G401.6 (cell line): Measurements from ENCODE around the gene ARRDC4.

Source experiments
- FAIRE-seq: peaks from 2 replicates; lab custom pipeline; 2012; peaks lifted over from hg19 to GRCh38; lab: Jason Lieb, UNC

Gene ARRDC4

DNA sequence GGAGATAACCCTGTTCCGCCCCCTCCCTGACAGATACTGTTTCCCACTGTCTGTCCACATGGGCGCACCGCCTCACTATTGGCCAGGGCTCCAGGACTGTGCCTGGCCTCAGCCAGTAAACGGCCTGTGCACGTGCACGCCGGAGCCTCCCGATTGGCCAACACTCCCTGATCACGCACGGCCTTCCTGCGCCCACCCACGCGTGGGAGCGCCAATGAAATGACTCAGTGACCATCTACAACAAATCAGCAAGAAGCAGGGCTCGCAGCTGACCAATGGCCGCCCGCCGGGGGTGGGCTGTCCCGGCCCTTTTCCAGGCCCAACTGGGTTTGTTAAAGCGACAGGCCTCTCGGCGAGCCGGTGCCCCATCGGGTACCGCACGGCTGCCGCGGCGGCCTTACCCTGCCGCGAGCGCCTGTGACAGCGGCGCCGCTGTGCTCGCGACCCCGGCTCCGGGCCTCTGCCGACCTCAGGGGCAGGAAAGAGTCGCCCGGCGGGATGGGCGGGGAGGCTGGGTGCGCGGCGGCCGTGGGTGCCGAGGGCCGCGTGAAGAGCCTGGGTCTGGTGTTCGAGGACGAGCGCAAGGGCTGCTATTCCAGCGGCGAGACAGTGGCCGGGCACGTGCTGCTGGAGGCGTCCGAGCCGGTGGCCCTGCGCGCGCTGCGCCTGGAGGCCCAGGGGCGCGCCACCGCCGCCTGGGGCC lies at the start of gene ARRDC4:
Gene ARRDC4 (plus strand): TSS at position 340 of the 703 bp plus-strand sequence. CDS start 159 bp downstream, at position 499.
- peak; percentile 94 for FAIRE-seq

GRCh38 chr15:97914711-97915110 lies 45.8 kb upstream of the ARRDC4 start:
- no peak for FAIRE-seq

GRCh38 chr15:97915261-97915660 lies 45.2 kb upstream of the ARRDC4 start:
- no peak for FAIRE-seq

DNA sequence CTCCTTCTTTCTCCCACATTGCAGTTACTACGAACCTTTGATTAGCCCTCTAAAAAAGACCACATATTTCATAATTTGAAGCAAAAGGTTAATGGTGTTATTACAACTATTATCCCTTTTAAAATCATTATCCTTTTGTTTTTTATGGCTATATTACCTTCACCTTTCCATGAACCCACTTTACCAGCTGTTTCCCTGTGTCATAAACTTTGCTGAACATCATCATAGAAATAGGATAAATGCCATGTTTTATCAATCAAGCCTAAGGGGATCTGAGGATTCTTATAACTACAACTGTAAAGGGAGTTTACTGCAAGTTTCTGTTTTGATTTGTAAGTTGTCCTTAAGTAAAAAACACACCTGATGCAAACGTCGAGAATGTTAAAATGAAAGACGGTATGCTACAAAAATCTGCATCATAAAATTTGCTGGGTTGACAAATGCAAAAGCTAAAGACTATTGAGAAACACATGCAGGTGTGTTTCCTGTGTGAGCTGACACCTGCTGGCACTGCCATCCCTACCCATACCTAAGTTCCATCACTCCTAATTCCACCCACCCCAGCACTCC lies 39.1 kb upstream of the ARRDC4 start:
- FAIRE-seq = no peak

DNA sequence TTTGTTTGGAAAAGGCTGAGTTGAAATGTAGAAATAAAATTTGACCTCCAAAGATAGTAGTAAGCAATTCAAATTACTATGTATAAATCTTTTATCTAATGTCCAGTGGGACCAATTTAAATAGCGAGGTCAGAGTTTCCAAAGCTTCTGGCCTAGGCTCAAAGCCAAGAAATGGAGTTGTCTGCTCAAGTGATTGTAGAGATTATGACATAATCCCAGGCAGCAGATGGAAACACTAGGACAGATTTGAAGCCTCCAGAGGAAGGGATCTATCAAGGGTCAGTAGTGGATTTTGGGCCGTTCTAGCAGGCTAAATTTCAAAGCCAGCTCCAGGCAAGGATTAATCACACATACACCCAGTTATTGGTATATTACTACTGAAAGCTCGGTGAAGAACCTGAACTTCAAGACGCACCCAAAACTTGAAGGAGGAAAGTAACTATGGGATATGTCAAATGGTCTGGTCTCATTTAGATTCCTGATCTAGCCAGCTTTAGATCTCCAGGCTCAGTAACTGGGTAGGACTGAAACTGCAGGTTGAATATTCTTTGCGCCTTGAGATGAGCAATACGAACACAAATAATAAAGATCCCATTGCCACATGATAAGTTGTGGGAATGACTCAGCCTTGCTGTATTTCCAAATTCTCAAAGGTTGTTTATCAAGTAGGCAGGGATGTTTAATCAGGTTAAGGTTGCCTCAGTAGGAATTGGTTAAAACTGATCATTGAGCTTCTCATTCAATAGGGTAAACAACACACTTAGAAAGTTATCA lies 30.9 kb upstream of the ARRDC4 start:
- no peak for FAIRE-seq

DNA sequence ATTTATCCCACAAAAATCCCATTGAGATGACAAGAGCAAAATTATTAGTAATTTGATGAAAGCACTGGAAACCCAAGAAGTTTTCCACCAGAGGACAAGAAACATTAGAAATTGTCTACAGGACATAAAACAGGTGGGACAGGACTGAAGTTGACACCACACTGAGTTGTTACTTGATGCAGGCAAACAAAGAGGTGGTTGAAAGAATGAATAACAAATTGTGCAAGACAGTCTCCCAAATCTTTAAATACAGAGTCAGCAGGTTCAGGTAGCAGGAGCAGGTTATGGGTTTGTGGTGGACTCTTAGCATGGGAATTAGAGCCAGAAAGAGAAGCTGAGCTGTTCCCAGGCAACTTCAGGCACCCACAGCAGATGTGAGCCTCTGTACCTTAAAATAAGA lies 30.3 kb upstream of the ARRDC4 start:
- FAIRE-seq = no peak

- no peak for FAIRE-seq
These were observed 29.2 kb upstream of the ARRDC4 start for GRCh38 chr15:97931314-97931713.

DNA sequence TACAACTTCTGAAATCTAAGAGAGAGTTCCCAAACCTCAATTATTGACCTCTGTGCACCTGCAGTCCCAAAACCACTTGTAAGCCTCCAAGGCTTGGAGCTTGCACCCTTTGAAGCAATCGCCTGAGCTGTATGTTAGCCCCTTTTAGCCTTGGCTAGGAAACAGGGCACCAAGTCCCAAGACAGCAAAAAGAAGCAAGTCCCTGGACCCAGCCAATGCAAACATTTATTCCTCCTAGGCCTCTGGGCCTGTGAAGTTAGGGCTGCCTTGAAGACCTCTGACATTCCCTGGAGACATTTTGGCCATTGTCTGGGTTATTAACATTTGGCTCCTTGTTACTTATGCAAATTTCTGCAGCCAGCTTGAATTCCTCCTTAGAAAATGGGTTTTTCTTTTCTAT lies 26.9 kb upstream of the ARRDC4 start:
- FAIRE-seq = no peak

- FAIRE-seq = no peak
These were observed 19.5 kb upstream of the ARRDC4 start for GRCh38 chr15:97940993-97941392.

DNA sequence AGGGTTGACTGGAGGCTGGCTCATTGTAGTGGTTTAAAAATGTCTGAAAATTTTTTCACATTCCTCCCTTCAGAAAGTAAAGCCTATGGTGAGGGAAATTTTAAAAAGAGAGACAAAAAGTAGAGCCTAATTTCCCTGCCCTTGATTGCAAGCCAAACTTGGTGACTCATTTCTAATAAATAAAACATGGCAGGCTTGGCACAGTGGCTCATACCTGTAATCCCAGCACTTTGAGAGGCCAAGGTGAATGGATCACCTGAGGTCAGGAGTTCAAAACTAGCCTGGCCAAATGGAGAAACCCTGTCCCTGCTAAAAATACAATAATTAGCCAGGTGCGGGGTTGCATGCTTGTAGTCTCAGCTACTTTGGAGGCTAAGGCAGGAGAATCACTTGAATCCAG lies 18.9 kb upstream of the ARRDC4 start:
- FAIRE-seq = no peak

GRCh38 chr15:97944724-97945123 lies 15.8 kb upstream of the ARRDC4 start:
- FAIRE-seq = no peak

GRCh38 chr15:97947465-97948260 lies 12.8 kb upstream of the ARRDC4 start:
- no peak for FAIRE-seq

DNA sequence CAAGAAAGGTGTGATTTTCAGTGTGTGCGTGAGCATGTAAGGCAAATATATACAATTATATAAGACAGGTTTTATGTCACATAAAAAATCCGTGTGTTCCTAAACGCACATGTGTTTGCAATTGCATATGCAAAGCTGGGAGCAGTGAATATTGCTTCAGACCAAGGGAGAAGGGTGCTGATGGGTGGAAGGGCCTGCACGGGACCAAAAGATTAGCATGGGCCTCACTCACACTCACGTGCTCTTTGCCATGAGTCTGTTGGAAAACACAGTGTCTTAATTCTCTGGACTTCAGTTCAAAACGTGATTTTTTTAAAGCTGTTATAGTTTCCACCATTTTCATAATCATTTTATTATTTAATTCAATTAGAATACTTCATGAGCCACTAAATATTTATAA lies 7.2 kb upstream of the ARRDC4 start:
- no peak for FAIRE-seq

GRCh38 chr15:97953748-97954147 lies 6.8 kb upstream of the ARRDC4 start:
- FAIRE-seq = no peak

DNA sequence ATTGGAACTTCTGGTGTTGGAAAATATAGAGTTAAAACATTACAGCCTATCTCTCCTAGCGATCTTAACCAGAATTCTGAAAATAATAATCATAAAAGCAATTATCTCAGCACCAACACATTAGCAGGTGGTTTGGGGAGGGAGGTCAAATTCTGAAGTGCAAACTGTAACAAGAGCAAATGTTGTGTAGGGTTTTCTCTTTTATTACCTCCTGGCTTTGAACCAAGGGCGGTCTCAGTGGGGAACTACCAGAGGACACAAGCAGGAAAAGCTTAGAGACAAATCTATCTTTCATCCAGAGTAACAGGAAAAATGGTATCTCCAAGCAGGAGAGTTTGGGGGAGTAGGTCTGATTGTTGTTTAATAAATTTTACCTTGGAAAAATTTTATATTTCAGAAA lies 5.5 kb upstream of the ARRDC4 start:
- FAIRE-seq = no peak

- no peak for FAIRE-seq
These were observed 5.0 kb upstream of the ARRDC4 start for GRCh38 chr15:97955529-97955928.

DNA sequence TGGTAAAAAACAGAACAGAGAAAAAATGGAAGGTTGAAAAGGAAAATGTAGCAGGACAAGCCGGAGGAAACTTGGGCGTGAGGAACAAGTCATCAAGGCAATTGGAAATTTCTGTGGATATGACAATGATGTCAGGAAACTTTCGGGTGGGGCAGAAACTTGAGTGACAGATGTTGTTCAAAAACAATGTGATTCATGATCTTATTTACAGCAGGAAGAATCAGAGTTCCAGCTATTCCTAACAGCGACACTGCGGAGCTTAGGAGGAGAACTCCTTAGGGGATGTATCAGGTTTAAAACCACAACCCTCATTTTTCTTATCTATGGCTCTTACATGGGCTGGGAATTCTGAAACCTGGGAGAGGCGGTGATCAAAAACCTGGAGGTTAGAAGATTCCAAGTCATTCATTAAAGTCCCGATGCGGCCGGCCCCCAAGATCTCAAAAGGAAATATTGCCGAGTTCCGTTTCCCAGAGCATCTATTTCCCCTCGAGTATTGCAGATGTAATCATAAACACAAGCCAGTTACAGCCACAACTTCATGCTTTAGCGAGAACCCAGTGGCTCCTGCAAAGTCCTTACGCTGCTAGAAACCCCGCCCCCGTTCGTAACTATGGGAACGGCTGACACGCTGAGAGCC lies 659 bp upstream of the ARRDC4 start:
- FAIRE-seq = no peak

DNA sequence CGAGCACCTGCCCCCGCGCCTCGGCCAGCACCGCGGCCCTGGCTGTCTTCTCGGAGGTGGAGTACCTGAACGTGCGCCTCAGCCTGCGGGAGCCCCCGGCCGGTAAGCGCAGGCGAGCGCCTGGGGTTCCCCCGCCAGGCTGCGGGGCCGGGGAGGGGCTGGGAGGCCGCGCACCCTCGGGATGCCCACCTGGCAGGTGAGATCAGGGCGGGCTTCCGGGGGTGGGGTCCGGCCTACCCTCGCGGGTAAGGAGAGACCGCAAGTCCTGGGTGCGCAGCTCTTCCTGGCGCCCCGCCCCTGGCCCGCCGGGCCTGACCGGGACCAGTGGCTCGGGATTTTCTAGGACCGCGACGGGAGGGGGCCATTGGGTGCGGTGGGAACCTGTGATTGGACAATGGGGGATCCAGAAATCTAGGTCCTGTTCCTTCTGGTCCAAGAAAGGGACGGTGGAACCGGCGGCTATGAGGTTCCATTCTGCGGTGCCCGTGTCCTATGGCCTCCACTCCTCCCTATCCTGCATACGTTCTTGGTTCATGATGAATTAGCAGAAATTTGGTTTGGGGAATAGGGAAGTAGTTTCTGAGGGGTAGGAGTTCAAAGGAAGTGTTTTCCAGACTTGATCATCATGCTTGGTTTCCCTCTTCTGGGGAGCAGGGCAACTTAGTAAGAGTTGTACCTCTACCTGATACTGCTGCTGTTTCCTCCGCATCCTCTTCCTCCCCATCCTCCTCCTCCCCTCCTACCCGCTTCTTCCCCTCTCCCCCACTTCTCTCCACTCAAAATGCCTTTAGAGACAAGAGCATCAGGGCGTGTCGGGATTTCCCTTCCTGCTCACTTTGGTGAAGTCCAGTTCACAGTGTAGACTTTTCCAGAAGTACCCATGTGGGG lies 808 bp downstream of the ARRDC4 start:
- FAIRE-seq = no peak

DNA sequence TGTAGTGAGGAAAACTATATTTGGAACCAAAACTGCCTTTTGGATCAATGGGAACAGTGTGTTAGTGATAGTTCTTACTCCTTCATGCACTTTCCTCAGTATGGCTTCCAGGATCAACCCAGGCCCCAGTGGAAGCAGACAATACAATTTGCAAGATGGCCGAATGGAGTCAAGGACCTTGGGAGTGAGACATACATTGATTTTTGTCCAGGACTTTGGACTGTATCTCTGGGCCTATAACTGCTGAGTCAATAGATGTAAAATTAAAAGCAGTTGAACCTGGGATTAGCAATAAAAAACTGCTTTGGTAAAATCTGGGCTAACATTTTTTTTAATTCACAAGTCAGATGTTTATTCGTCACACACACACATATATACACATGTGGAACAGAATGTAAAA lies 1.8 kb downstream of the ARRDC4 start:
- FAIRE-seq = no peak

DNA sequence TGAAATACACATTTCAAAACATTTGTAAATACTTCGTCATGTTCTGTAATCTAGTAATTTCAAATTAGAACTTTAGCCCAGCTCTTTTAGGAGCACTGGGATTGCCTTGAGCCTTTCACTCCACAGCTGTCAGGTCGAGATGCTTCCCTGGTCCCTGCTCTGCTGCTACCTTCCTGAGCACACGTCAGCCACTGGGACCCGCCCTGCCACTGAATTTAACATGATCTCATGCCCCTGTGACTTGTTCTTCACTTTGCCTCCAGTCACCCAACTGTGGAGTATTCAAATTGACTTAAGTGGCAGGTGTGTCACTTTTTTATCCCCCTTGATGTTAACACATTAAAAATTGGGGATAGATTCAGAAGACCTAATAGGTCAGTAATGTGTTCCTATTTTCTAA lies 3.3 kb downstream of the ARRDC4 start:
- no peak for FAIRE-seq

DNA sequence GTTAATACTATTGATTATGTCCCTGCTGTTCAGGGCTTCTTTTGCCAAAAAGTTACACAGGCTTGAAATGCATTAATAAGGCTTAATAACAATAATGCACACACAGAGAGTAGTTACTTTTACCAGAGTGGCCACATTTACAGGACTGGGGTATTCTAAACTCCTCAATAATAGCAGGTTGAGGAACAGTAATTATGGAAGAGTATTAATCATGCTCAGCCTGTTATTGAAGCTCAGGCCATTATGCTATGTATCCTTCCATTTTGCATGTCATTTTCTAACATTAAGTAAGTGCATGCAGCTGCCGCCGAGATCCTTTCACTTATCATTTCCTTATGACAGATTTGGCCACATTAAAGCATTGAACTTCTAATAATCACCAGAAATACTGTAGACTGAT lies 5.7 kb downstream of the ARRDC4 start:
- FAIRE-seq = no peak
